HCT116 (cell line): ENCODE data around the gene AIRE. TPM values are rescaled to one million over a fixed set of nuclear protein-coding genes. Genes with fewer than 3 reads are reported as not detected.

ENCODE experiments used
- ATAC-seq: fragments of 200-7000 bp; cut with Tn5 transposase; 2 replicates; pipeline ENCODE4 v1.9.1; 2020; ENCODE audit warnings: mild to moderate bottlenecking, moderate library complexity
- BruUV-seq: library from RNA; stranded (reverse); fragments of 400-500 nt; replicated peaks from 2 replicates; lab custom pipeline; 2021; lab: Mats Ljungman, UMichigan
- CTCF ChIA-PET: fragments of 300-600 bp; sonication (Branson Sonifier 250); formaldehyde crosslinking; loops from one replicate; lab custom pipeline; 2021; ENCODE audit warnings: antibody characterized with exemption; lab: Charles Lee
- POLR2A ChIA-PET: fragments of 300-600, 350-600 bp; sonication (Branson Sonifier 250); formaldehyde crosslinking; loops from one replicate; lab custom pipeline; 2021; ENCODE audit warnings: antibody characterized with exemption; lab: Charles Lee
- RAD21 ChIA-PET, 2 experiments: fragments of 300-600 bp; sonication (Branson Sonifier 250); formaldehyde crosslinking; loops; one replicate each; lab custom pipeline; 2023; ENCODE audit warnings: low total read pairs in 2 of 2; ENCODE audit not compliant: uncharacterized antibody in 2 of 2, unreplicated experiment in 2 of 2, low non-redundant PET in 1 of 2; lab: Charles Lee
- DNase-seq: peaks from one replicate; pipeline ENCODE4 v3.0.0-alpha.2; 2010; ENCODE audit warnings: low read depth, low spot score
- H2AFZ ChIP-seq: fragments of 200-600 bp; shearing (Covaris generic), sonication (generic); 2 replicates; pipeline ENCODE4 v1.6.1; 2017; ENCODE audit warnings: low read depth, mixed run types, mixed read lengths, antibody characterized with exemption, low read length; ENCODE audit not compliant: poor library complexity, severe bottlenecking
- H3K27ac ChIP-seq: 2 replicates; pipeline ENCODE4 v1.5.1; 2012; ENCODE audit warnings: low read depth, low read length
- H3K27me3 ChIP-seq: fragments of 200-600 bp; sonication (generic); 2 replicates; pipeline ENCODE4 v1.6.1; 2016; ENCODE audit warnings: mixed run types, low read length, mixed read lengths; ENCODE audit not compliant: insufficient read depth
- H3K36me3 ChIP-seq, 2 experiments: fragments of 200-500 bp in 1 of 2; fragments of 200-600 bp in 1 of 2; sonication (Bioruptor generic) in 1 of 2; sonication (generic) in 1 of 2; 2 replicates each; pipeline versions ENCODE4 v1.5.1 to v1.6.1; 2014 to 2016; ENCODE audit warnings: low read length in 2 of 2, inconsistent platforms in 1 of 2, mixed read lengths in 1 of 2, mixed run types in 1 of 2; ENCODE audit not compliant: insufficient read depth in 2 of 2, control insufficient read depth in 1 of 2
- H3K4me1 ChIP-seq, 2 experiments: fragments of 200-600 bp in 1 of 2; sonication (generic) in 1 of 2; 2 replicates each; pipeline versions ENCODE4 v1.5.1 to v1.6.1; 2012 to 2017; ENCODE audit warnings: low read length in 2 of 2, inconsistent platforms in 1 of 2, mild to moderate bottlenecking in 1 of 2, mixed read lengths in 1 of 2, mixed run types in 1 of 2, moderate library complexity in 1 of 2; ENCODE audit not compliant: insufficient read depth in 2 of 2, control insufficient read depth in 1 of 2
- H3K4me2 ChIP-seq: fragments of 200-600 bp; sonication (generic); 2 replicates; pipeline ENCODE4 v1.6.1; 2017; ENCODE audit warnings: mixed run types, low read length, mixed read lengths
- H3K4me3 ChIP-seq, 2 experiments: fragments of 200-600 bp in 1 of 2; sonication (generic) in 1 of 2; replicated peaks in 1 of 2; 2 replicates each; pipeline ENCODE4 v1.5.1; 2011 to 2016; ENCODE audit warnings: low read length in 2 of 2, control low read depth in 1 of 2, low read depth in 1 of 2, mild to moderate bottlenecking in 1 of 2, mixed read lengths in 1 of 2, mixed run types in 1 of 2
- H3K79me2 ChIP-seq: fragments of 200-600 bp; sonication (generic); 2 replicates; pipeline ENCODE4 v1.6.1; 2017; ENCODE audit warnings: mild to moderate bottlenecking, mixed run types, low read length, moderate library complexity, mixed read lengths; ENCODE audit not compliant: insufficient read depth
- H3K9ac ChIP-seq: fragments of 200-600 bp; sonication (generic); 2 replicates; pipeline ENCODE4 v1.6.1; 2016; ENCODE audit warnings: low read length, mixed read lengths
- H3K9me2 ChIP-seq: fragments of 200-600 bp; sonication (generic), shearing (Covaris generic); 2 replicates; pipeline ENCODE4 v1.6.1; 2017; ENCODE audit warnings: mixed run types, mild to moderate bottlenecking, moderate library complexity; ENCODE audit not compliant: insufficient read depth
- H3K9me3 ChIP-seq, 2 experiments: fragments of 200-500 bp in 1 of 2; fragments of 200-600 bp in 1 of 2; sonication (Bioruptor generic) in 1 of 2; sonication (generic) in 1 of 2; 2 replicates each; pipeline ENCODE4 v1.6.1; 2014 to 2017; ENCODE audit warnings: low read length in 2 of 2, mixed read lengths in 2 of 2, inconsistent platforms in 1 of 2, low read depth in 1 of 2, mild to moderate bottlenecking in 1 of 2, mixed run types in 1 of 2, moderate library complexity in 1 of 2; ENCODE audit not compliant: control insufficient read depth in 1 of 2, insufficient read depth in 1 of 2
- H4K20me1 ChIP-seq: fragments of 200-600 bp; sonication (generic), shearing (Covaris generic); 2 replicates; pipeline ENCODE4 v1.6.1; 2017; ENCODE audit warnings: mixed run types, mild to moderate bottlenecking, moderate library complexity; ENCODE audit not compliant: insufficient read depth
- CEBPB ChIP-seq: IDR thresholded peaks from 2 replicates; pipeline ENCODE4 v1.6.1; 2012; ENCODE audit warnings: low read depth
- EGR1 ChIP-seq: IDR thresholded peaks from 2 replicates; pipeline ENCODE4 v1.6.1; 2012; ENCODE audit warnings: low read depth
- ELF1 ChIP-seq: IDR thresholded peaks from 2 replicates; pipeline ENCODE4 v1.6.1; 2012; ENCODE audit warnings: low read depth, borderline replicate concordance
- EZH2phosphoT487 ChIP-seq: fragments of 200-600 bp; IDR thresholded peaks from 2 replicates; pipeline ENCODE4 v1.6.1; 2018; ENCODE audit warnings: antibody characterized with exemption, borderline replicate concordance
- FOSL1 ChIP-seq: IDR thresholded peaks from 2 replicates; pipeline ENCODE4 v1.6.1; 2012; ENCODE audit warnings: low read depth
- JUND ChIP-seq: IDR thresholded peaks from 2 replicates; pipeline ENCODE4 v1.6.1; 2012
- POLR2AphosphoS5 ChIP-seq: IDR thresholded peaks from 2 replicates; pipeline ENCODE4 v1.6.1; 2011; ENCODE audit warnings: mild to moderate bottlenecking, low read depth, low read length, moderate library complexity
- RAD21 ChIP-seq: IDR thresholded peaks from 2 replicates; pipeline ENCODE4 v1.6.1; 2012; ENCODE audit warnings: low read depth, mild to moderate bottlenecking
- SP1 ChIP-seq: IDR thresholded peaks from 2 replicates; pipeline ENCODE4 v1.6.1; 2012; ENCODE audit warnings: low read depth
- TCF7L2 ChIP-seq: IDR thresholded peaks from 2 replicates; pipeline ENCODE4 v1.7.0; 2011; ENCODE audit warnings: borderline replicate concordance, inconsistent platforms; ENCODE audit not compliant: insufficient read depth, insufficient read length; ENCODE audit errors: extremely low read depth
- ZNF274 ChIP-seq: fragments of 200-500 bp; sonication (Bioruptor generic); IDR thresholded peaks from 2 replicates; pipeline ENCODE4 v1.6.1; 2014; ENCODE audit warnings: mild to moderate bottlenecking, low read depth, low read length, inconsistent platforms
- intact Hi-C: fragments of 100-400 bp; cut with micrococcal nuclease; formaldehyde crosslinking; loops from 2 replicates; pipeline ENCODE4 v1.10.0; 2022
- total RNA-seq: library from RNA; stranded (reverse); gene quantifications from one replicate; pipeline ENCODE4 v1.2.1, GENCODE V29; 2021; ENCODE audit not compliant: unreplicated experiment
- TF ChIP-seq, protein P1 (sequence below), 3 experiments: fragments of 200-600 bp in 1 of 3; sonication (generic) in 1 of 3; IDR thresholded peaks in 2 of 3; conservative IDR thresholded peaks in 1 of 3; 2 replicates each; pipeline ENCODE4 v1.5.1; 2012 to 2017; ENCODE audit warnings: low read depth in 2 of 3, low read length in 2 of 3, antibody characterized with exemption in 1 of 3, borderline replicate concordance in 1 of 3, control low read depth in 1 of 3, mild to moderate bottlenecking in 1 of 3, mixed read lengths in 1 of 3, mixed run types in 1 of 3, moderate library complexity in 1 of 3; ENCODE audit not compliant: insufficient read depth in 1 of 3
- TF ChIP-seq, protein P2 (sequence below): IDR thresholded peaks from 2 replicates; pipeline ENCODE4 v1.6.1; 2012; ENCODE audit warnings: low read depth
- TF ChIP-seq, protein P3 (sequence below): IDR thresholded peaks from 2 replicates; pipeline ENCODE4 v1.6.1; 2011; ENCODE audit warnings: mild to moderate bottlenecking, low read length, moderate library complexity; ENCODE audit not compliant: insufficient replicate concordance; ENCODE audit errors: extremely low read depth

AIRE gene
- total RNA-seq, 1 experiment from 2014 or later: not detected

DNA sequence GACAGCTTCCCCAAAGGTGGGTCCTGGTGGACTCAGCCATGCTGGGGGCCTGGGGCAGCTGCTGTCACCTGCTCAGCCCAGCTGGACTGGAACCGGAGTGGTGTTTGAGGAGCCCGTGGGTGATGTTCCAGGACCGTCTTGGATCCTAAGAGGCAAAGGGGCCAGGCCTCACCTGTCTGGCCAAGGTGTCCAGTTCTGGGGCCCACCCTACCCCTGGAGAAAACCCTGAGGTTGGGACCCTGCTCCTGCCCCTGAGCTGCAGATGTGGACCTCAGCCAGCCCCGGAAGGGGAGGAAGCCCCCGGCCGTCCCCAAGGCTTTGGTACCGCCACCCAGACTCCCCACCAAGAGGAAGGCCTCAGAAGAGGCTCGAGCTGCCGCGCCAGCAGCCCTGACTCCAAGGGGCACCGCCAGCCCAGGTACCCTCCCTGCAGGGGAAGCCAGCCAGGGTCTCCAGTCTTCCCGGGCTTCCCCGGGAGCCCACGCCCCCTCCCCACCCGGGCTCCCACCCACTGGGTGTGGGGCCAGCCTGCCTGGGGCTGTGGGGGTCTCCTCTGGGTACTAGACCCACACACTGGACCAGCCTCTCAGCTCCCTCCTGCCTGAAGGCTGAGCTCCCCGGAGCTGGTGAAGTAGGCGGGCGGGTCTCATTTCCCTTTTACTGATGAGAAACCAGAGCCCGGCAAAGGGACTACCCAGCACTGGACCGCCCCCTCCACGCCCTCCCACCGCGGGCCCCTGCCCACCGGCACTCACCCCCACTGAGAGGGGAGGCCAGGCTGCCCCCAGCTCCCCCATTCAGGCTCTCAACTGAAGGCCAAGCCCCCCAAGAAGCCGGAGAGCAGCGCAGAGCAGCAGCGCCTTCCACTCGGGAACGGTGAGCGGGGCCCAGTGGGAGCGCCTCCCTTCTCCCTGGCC, 1.3 kb downstream of the AIRE start (continued):
- TF ChIP-seq FOSL1: no peak

DNA sequence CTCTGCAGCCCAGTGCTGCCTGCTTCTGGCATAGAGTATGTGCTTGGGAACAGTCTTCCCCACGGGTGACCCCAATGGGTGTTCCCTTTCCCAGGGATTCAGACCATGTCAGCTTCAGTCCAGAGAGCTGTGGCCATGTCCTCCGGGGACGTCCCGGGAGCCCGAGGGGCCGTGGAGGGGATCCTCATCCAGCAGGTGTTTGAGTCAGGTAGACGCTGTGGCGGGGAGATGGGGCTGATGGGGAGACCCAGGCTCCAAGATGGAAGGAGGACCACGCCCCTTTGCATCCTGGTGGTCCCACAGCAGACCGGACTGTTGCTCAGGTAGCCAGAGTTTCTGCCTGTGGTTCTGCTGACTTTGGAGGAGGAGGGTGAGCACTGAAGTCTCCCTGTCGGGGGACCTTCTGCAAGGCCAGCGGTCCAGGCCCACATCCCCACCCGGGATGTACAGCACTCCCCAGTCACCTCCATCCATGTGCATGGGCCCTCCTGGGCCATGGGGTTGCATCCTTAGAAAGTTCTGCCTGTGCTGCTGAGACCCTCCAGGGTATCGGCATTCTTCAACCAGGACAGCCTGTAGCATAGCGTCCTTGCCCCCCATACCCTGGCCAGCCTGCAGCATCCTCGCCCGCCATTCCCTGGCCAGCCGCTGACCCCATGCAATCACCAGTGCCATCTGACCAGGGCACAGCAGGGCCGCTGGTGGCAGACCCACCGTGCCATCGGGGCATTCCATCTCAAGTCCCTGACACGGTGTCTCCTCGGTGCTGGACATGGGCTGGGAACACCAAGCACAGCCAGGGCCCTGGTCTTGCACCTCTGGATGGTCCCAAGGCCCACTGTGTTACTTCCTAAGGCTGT, 2.8 kb downstream of the AIRE start:
- Histone ChIP-seq H4K20me1 (no peaks in the 10 kb centered on the region), H3K27me3 (no peaks in the 10 kb centered on the region), H3K79me2 (no peaks in the 10 kb centered on the region), H3K9me2 (no peaks in the 10 kb centered on the region), H3K36me3 (no peaks in the 10 kb centered on the region), H3K9ac (no peak overlapping the region), H2AFZ (no peak overlapping the region), H3K9me3 (no peaks in the 10 kb centered on the region), H3K4me1 (peaks cover 0 to 4% of the 10 kb centered on the region in 2 experiments; a peak in 1 of 4 replicates), H3K4me2 (no peak overlapping the region), H3K27ac (no peak overlapping the region), H3K4me3 (no peak overlapping the region)
- POLR2A ChIA-PET: no interaction called here
- no TSS peak for BruUV-seq
- DNase-seq: no peak
- intact Hi-C loops: no loop called here
- RAD21 ChIA-PET: no interaction called here
- CTCF ChIA-PET: no interaction called here
- no peak for ATAC-seq
- TF ChIP-seq JUND (no peak), EZH2phosphoT487 (no peak), EGR1 (no peak), ZNF274 (no peak), CEBPB (no peak), SP1 (no peak), RAD21 (no peak), ELF1 (no peak), POLR2AphosphoS5 (no peak), TCF7L2 (no peak)
- TF ChIP-seq, protein P1, sequence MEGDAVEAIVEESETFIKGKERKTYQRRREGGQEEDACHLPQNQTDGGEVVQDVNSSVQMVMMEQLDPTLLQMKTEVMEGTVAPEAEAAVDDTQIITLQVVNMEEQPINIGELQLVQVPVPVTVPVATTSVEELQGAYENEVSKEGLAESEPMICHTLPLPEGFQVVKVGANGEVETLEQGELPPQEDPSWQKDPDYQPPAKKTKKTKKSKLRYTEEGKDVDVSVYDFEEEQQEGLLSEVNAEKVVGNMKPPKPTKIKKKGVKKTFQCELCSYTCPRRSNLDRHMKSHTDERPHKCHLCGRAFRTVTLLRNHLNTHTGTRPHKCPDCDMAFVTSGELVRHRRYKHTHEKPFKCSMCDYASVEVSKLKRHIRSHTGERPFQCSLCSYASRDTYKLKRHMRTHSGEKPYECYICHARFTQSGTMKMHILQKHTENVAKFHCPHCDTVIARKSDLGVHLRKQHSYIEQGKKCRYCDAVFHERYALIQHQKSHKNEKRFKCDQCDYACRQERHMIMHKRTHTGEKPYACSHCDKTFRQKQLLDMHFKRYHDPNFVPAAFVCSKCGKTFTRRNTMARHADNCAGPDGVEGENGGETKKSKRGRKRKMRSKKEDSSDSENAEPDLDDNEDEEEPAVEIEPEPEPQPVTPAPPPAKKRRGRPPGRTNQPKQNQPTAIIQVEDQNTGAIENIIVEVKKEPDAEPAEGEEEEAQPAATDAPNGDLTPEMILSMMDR (IDR thresholded peaks at IDR 0.05 in 2 of 3, conservative IDR thresholded peaks at IDR 0.05 in 1 of 3; ENCODE audit: borderline replicate concordance in 1 of 3, insufficient read depth in 1 of 3, low read depth in 2 of 3, low read length in 2 of 3): no peak
- TF ChIP-seq, protein P2, sequence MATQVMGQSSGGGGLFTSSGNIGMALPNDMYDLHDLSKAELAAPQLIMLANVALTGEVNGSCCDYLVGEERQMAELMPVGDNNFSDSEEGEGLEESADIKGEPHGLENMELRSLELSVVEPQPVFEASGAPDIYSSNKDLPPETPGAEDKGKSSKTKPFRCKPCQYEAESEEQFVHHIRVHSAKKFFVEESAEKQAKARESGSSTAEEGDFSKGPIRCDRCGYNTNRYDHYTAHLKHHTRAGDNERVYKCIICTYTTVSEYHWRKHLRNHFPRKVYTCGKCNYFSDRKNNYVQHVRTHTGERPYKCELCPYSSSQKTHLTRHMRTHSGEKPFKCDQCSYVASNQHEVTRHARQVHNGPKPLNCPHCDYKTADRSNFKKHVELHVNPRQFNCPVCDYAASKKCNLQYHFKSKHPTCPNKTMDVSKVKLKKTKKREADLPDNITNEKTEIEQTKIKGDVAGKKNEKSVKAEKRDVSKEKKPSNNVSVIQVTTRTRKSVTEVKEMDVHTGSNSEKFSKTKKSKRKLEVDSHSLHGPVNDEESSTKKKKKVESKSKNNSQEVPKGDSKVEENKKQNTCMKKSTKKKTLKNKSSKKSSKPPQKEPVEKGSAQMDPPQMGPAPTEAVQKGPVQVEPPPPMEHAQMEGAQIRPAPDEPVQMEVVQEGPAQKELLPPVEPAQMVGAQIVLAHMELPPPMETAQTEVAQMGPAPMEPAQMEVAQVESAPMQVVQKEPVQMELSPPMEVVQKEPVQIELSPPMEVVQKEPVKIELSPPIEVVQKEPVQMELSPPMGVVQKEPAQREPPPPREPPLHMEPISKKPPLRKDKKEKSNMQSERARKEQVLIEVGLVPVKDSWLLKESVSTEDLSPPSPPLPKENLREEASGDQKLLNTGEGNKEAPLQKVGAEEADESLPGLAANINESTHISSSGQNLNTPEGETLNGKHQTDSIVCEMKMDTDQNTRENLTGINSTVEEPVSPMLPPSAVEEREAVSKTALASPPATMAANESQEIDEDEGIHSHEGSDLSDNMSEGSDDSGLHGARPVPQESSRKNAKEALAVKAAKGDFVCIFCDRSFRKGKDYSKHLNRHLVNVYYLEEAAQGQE: no peak
- TF ChIP-seq, protein P3, sequence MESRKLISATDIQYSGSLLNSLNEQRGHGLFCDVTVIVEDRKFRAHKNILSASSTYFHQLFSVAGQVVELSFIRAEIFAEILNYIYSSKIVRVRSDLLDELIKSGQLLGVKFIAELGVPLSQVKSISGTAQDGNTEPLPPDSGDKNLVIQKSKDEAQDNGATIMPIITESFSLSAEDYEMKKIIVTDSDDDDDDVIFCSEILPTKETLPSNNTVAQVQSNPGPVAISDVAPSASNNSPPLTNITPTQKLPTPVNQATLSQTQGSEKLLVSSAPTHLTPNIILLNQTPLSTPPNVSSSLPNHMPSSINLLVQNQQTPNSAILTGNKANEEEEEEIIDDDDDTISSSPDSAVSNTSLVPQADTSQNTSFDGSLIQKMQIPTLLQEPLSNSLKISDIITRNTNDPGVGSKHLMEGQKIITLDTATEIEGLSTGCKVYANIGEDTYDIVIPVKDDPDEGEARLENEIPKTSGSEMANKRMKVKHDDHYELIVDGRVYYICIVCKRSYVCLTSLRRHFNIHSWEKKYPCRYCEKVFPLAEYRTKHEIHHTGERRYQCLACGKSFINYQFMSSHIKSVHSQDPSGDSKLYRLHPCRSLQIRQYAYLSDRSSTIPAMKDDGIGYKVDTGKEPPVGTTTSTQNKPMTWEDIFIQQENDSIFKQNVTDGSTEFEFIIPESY: no peak
